ENCODE results near the gene EXOC6B.

Gene EXOC6B

DNA sequence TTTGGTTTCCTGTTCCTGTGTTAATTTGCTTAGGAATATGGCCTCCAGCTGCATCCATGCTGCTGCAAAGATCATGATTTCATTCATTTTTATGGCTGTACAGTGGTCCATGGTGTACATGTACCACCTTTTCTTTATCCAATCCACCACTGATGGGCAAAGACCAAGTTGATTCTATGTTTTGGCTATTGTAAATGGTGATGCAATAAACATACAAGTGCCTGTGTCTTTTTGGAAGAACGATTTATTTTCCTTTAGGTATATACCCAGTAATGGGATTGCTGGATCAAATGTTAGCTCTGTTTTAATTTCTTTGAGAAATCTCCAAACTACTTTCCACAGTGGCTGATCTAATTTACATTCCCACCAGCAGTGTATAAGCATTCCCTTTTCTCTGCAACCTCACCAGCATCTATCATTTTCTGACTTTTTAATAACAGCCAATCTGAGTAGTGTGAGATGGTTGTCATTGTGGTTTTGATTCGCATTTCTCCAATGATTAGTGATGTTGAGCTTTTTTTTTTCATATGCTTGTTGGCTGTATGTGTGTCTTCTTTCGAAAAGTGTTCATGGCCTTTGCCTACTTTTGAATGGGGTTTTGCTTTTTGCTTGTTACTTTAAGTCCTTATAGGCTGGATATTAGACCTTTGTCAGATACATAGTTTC is 19.4 kb downstream of the EXOC6B start:
- no peak overlapping the region for H2AFZ ChIP-seq (ENCODE audit: low read length)
- H3K36me3 ChIP-seq (ENCODE audit: insufficient read depth, low read length): no peaks in the 10 kb centered on the region
- H3K4me2 ChIP-seq (ENCODE audit: low read depth, low read length, poor library complexity, severe bottlenecking): no peak overlapping the region
- no peaks in the 10 kb centered on the region for H3K79me2 ChIP-seq (ENCODE audit: insufficient read depth, low read length)
- no peaks in the 10 kb centered on the region for H3K27me3 ChIP-seq (ENCODE audit: insufficient read depth, low read length, poor library complexity, severe bottlenecking)
- H3K9ac ChIP-seq (ENCODE audit: low read depth, low read length, poor library complexity, severe bottlenecking): no peak overlapping the region
- H3K4me1 ChIP-seq (ENCODE audit: insufficient read depth, low read length, poor library complexity, severe bottlenecking): no peaks in the 10 kb centered on the region
- no peak for TF ChIP-seq EZH2phosphoT487 (IDR thresholded peaks at IDR 0.05; ENCODE audit: borderline replicate concordance)
- TF ChIP-seq, protein P1, sequence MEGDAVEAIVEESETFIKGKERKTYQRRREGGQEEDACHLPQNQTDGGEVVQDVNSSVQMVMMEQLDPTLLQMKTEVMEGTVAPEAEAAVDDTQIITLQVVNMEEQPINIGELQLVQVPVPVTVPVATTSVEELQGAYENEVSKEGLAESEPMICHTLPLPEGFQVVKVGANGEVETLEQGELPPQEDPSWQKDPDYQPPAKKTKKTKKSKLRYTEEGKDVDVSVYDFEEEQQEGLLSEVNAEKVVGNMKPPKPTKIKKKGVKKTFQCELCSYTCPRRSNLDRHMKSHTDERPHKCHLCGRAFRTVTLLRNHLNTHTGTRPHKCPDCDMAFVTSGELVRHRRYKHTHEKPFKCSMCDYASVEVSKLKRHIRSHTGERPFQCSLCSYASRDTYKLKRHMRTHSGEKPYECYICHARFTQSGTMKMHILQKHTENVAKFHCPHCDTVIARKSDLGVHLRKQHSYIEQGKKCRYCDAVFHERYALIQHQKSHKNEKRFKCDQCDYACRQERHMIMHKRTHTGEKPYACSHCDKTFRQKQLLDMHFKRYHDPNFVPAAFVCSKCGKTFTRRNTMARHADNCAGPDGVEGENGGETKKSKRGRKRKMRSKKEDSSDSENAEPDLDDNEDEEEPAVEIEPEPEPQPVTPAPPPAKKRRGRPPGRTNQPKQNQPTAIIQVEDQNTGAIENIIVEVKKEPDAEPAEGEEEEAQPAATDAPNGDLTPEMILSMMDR (conservative IDR thresholded peaks at IDR 0.05; ENCODE audit: low read length): no peak
- H3K9me2 ChIP-seq (replicated peaks; ENCODE audit: low read depth, low read length): no peaks in the 10 kb centered on the region
- peaks cover 9% of the 10 kb centered on the region; the same call in 1 of the 2 replicates for H3K9me3 ChIP-seq (ENCODE audit: insufficient read depth, low read depth, low read length)
- H3F3A ChIP-seq (ENCODE audit: low read depth): no peaks in the 10 kb centered on the region
- H3K4me3 ChIP-seq (ENCODE audit: low read length, poor library complexity, severe bottlenecking): no peak overlapping the region
- no peaks in the 10 kb centered on the region for H4K20me1 ChIP-seq (ENCODE audit: insufficient read depth, low read length, poor library complexity, severe bottlenecking)

DNA sequence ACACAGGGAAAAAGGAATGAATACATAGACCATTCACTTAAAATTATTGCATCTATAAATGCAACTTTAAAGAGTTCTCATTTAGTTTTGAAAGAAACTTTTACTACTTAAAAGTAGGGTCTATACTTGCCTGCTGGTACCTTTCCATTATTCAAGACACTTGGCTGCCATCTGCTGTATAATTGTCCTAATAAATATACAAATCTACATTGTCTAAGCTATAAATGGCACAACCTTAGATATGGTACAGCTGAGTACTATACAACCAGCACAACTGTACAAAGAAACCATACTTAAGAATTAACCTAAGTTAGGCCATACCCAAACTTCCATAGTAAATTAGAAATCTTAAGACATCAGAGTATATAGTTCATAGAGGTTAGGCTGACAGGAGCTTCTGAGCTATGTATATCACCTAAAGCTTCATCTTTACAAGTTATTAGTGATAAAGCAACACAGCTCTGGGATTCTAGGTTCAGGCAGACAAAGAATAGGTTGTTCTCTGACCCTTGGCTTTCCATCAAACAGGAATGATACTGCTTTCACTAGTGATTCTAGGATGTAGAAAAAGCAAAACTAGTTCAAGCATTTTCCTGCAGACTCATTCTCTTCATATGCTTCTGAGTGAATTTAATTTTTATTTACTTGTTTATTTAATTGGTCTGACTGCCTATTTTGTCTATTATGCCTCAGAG is 22.1 kb downstream of the EXOC6B start:
- Histone ChIP-seq H3F3A (ENCODE audit: low read depth) (no peaks in the 10 kb centered on the region), H3K4me2 (ENCODE audit: low read depth, low read length, poor library complexity, severe bottlenecking) (no peak overlapping the region), H3K9me2 (replicated peaks; ENCODE audit: low read depth, low read length) (no peaks in the 10 kb centered on the region), H4K20me1 (ENCODE audit: insufficient read depth, low read length, poor library complexity, severe bottlenecking) (no peaks in the 10 kb centered on the region), H3K4me1 (ENCODE audit: insufficient read depth, low read length, poor library complexity, severe bottlenecking) (no peaks in the 10 kb centered on the region), H3K4me3 (ENCODE audit: low read length, poor library complexity, severe bottlenecking) (no peak overlapping the region), H3K9me3 (ENCODE audit: insufficient read depth, low read depth, low read length) (no peaks in the 10 kb centered on the region), H3K27me3 (ENCODE audit: insufficient read depth, low read length, poor library complexity, severe bottlenecking) (no peaks in the 10 kb centered on the region), H3K79me2 (ENCODE audit: insufficient read depth, low read length) (no peaks in the 10 kb centered on the region), H2AFZ (ENCODE audit: low read length) (no peak overlapping the region), H3K36me3 (ENCODE audit: insufficient read depth, low read length) (no peaks in the 10 kb centered on the region), H3K9ac (ENCODE audit: low read depth, low read length, poor library complexity, severe bottlenecking) (no peak overlapping the region)
- TF ChIP-seq, protein P1 (conservative IDR thresholded peaks at IDR 0.05; ENCODE audit: low read length): 0 out of 2 replicates have a peak, but pooled peaks have one; percentile 11
- TF ChIP-seq EZH2phosphoT487 (IDR thresholded peaks at IDR 0.05; ENCODE audit: borderline replicate concordance): no peak

DNA sequence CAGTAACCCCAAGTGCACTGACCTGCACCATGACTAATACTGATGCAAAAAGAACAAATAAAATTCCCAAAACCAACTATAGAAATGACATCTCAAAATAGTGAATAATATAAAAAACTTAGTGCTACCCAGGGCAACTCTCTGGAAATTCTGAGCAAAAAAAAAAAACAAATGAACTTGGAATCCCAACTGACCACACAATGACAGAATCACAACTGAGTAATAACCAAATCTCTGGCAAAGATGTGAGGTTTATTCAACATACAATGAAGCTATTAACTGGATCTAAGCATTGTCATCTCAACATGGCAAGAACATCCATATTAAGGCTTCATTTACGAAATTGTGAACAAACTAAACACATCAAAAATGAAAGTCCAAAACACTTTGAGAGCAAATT is 22.7 kb downstream of the EXOC6B start:
- Histone ChIP-seq H4K20me1 (ENCODE audit: insufficient read depth, low read length, poor library complexity, severe bottlenecking) (no peaks in the 10 kb centered on the region), H3F3A (ENCODE audit: low read depth) (no peaks in the 10 kb centered on the region)

More for the DNA sequence above, 22.7 kb downstream of the EXOC6B start:
- no peak overlapping the region for H3K4me3 ChIP-seq (ENCODE audit: low read length, poor library complexity, severe bottlenecking)
- H3K27me3 ChIP-seq (ENCODE audit: insufficient read depth, low read length, poor library complexity, severe bottlenecking): no peaks in the 10 kb centered on the region
- no peaks in the 10 kb centered on the region for H3K36me3 ChIP-seq (ENCODE audit: insufficient read depth, low read length)
- H3K9ac ChIP-seq (ENCODE audit: low read depth, low read length, poor library complexity, severe bottlenecking): no peak overlapping the region
- no peak overlapping the region for H2AFZ ChIP-seq (ENCODE audit: low read length)
- no peaks in the 10 kb centered on the region for H3K4me1 ChIP-seq (ENCODE audit: insufficient read depth, low read length, poor library complexity, severe bottlenecking)
- TF ChIP-seq, protein P1 (conservative IDR thresholded peaks at IDR 0.05; ENCODE audit: low read length): no peak
- TF ChIP-seq EZH2phosphoT487 (IDR thresholded peaks at IDR 0.05; ENCODE audit: borderline replicate concordance): no peak
- no peaks in the 10 kb centered on the region for H3K9me3 ChIP-seq (ENCODE audit: insufficient read depth, low read depth, low read length)
- no peak overlapping the region for H3K4me2 ChIP-seq (ENCODE audit: low read depth, low read length, poor library complexity, severe bottlenecking)
- no peaks in the 10 kb centered on the region for H3K9me2 ChIP-seq (replicated peaks; ENCODE audit: low read depth, low read length)
- no peaks in the 10 kb centered on the region for H3K79me2 ChIP-seq (ENCODE audit: insufficient read depth, low read length)
